Hematopoietic multipotent progenitor cell treated with erythropoietin and hydrocortisone succinate and interleukin-3 and kit ligand, for 17 days (in vitro differentiated cells): ENCODE measurements around the gene PLXNB1.
"Not testable (repeated sequence)": the region's sequence is repeated elsewhere in the genome, so short reads cannot be mapped to it uniquely, and the experiment has no call there.

Experiments used
- DNase-seq: peaks from one replicate; pipeline ENCODE4 v3.0.0-alpha.2; 2015; ENCODE audit warnings: low spot score

Gene PLXNB1

DNA sequence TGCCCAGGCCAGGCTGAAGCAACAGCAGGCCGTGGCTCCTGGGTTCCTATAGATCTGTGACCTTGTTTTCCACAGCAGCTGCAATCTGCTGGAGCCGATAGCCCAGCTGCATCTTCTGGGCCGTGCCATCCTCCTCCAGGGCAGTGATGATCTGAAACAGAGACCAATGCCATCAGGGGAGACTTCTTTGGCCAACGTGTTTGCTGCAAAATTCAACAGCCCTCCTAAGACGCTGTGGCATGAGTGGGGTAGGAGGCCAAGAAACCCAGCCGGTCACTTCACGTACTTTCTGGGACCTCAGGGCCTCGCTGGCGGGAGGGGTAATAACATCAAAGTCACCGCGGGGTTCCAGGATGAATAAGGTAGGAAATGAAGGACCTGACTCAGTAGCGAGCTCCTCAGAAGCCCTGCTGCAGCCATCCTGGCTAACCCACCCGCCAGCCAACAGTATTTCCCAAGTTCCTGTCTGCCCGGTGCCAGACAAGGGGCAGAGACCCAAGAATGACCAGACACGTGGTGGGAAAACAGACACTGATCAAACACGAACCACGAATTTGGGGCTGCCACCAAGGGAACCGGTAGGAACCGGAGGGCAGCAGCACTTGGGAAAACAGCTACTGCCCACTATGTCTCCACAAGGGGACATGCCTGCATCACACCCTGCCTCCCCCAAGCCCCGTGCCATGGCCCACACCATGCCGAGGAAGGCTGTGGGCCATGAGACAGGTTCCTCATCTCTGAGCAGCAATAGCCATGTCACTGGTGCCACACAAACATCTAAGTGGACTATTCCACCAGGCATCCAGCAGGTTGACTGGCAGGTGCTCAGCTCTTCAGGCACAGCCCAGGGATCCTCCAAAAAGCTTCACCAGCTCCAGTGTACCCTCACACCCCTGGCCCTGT lies 25.2 kb downstream of the PLXNB1 start:
- DNase-seq, result no peak

DNA sequence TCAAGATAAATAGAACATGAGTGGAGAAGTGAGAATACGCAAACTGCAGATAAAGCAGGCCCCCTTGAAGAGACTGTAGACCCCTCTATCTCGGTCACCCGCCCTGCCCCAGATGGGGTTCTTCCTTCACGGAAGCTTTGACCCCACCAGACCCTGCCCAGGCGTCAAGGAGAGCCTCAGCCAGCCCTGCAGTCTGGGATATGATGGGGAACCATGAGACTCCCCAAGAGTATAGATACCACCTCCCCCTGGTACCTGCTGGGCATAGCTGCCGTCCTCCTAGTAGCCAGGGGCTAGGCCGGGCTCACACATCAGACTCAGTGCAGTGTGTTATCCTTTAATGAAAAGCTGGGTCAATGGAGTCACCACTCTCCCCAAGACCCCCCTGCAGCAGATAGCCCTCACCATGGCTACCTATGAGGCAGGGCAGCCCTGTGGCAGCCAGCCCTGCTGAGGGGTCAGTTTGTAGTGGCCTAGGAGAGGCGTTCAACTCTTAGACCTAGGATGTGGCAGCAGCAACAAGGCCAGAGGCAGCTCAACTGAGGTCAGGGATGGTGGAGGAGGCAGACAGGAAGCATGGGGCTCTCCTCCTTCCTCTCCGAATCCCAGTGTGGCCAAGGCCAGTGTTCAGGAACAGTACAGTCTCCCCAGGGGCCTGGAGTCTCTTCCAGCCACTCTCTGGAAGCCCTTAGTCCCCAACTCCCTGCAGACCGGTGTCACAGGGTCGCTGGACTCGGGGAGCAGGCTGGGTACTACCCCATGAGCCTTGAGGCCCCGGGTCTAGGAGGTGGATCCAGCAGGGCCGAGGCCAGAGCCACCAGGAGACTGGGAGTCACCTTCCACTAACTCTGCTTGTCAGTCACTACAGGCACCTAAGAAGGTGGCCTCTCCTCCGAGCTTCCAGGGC lies 26.1 kb downstream of the PLXNB1 start:
- no peak for DNase-seq

DNA sequence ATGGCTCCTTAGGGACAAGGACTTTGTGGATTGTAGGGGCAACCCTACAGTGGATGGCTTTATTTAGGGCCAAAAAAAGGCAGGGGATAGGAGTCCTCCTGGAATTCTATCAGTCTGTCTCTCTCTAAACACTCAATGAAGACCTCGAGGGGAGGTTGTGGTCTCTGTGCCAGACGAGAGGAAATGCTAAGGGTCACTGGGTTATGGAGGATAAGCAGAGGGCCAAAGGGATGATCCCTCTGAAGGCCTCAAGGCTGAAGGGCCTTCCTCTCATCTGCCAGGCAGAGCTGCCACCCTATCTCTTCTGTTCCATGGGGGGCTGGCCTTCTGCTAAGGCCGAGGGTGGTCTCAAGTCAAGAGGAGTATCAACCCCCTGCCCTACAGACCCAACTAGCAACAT lies 27.0 kb downstream of the PLXNB1 start:
- DNase-seq, result no peak

DNA sequence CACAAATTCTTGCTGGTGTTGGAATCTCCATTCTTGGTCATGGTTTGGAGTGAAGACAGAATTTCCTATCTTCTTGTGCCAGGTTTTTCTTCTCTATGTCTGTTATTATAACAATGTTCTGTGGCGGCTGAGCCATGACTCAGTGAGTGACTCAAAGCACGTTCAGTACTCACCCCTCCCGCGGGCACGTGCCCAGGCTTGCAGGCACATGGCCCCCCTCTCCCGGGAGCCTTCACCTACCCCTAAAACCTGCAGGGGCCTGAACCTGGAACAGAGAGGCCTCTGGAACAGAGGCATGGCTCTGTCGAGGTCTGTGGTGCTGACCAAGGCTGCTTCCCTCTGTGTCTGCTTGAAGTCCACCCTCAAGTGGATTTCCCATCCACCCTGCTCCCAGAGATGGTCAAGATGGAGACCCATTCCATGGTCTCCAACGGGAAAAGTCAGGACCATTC lies 27.6 kb downstream of the PLXNB1 start:
- no peak for DNase-seq

DNA sequence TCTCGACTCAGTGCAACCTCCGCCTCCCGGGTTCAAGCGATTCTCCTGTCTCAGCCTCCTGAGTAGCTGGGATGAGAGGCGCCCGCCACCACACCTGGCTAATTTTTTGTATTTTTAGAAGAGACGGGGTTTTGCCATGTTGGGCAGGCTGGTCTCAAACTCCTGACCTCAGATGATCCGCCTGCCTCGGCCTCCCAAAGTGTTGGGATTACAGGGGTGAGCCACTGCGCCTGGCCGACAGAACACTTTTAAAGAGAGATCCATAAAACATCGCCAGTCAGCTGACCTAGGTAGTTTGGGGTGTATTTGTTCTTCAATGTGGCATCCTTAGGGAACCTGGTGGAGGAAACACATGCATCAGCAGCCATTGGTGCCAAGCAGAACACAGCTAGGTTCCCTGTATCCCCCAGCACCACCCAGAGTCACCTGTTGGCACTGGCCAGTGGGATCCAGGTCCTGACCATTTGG lies 28.4 kb downstream of the PLXNB1 start:
- not testable (repeated sequence) for DNase-seq

DNA sequence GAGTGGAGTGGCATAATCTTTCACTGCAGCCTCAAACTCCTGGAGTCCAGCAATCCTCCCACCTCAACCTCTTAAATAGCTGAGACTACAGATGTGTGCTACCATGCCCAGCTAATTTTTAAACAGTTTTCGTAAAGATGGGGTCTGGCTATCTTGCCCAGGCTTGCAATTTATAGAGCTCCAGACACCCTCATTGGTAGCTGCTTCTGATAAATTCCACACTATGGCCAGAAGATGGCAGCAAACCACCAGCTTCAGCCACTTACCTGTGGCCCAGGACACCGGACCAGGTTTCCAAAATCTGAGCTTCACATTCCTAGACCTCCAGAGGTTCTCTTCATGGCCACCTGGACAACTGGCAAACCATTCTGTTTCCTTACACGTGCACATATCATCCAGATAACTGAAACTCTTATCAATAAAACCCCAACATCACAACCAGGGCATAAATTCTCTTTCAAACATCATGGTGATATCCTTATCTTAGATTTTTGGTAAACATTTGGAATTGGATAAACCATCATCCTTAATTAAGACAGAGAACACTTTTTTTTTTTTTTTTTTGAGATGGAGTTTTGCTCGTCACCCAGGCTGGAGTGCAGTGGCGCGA lies 29.0 kb downstream of the PLXNB1 start:
- DNase-seq, result peak; percentile 86

DNA sequence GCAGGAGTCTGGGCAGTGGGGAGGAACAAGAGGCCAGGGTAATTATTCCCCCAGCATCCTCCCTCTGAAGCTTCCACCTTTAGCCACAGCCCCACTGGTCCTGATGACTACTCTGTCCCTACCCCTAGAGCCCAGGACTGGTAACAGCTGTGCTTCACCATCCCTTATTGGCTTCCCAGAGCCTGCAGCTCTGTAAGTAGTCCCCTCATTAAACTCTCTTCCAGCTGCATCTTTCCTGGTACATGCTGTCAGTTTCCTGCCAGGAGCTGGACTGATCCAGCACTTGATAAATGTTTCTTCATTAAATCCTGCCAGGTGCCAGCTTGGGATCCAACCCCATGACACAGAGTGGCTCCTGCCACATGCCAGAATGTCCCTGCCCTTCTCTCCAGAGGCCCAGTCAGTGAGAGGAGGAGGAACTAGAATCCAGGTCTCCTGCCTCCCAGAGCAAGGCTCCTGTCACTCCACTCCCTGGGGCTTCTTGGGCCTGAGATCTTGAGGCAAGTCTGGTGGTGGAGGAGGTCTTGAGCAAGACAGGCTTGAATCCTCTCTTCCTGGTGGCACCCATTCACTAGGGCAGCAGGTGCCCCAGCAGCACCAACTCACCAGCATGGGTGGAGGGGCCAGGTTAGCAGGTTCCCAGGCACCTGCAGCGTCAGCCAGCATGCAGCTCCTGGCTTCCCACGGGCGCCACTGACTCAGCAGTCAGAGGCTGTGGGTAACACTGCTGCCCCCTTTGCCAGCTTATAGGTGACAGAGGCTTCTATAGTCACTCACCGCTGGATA lies 30.3 kb downstream of the PLXNB1 start:
- DNase-seq, result no peak

DNA sequence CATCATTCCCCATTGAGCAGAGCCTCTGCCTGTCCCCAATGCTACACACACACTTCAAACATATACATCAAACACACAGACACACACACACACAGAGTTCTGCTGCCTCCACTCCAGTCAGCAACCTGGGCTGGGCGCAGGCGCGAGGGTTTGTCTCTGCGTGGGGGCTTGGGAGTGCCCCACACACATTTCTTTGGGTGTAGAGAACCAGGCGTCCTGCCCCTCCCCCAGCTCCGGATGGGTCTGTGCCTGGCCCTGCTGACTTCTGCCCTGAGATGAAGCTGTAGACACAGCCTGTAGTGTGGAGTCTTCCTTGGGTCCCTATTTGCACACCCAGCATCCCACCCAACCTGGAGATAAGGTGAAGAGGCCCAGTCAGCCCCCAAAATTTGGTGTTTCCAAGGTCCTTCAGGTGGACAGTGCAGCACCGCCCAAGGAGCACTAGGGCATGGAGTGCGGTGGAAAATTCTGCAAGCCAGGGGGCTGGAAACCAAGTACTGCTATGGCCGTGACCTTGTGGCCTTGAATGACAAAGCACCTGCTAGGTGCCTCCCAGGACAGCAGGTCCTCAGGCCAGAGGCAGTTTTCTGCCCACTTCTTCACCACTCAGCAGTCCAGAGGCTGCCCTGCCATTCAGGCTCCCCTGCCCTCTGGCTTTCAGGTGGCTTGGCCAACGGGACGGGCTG lies 31.0 kb downstream of the PLXNB1 start:
- DNase-seq, result no peak

DNA sequence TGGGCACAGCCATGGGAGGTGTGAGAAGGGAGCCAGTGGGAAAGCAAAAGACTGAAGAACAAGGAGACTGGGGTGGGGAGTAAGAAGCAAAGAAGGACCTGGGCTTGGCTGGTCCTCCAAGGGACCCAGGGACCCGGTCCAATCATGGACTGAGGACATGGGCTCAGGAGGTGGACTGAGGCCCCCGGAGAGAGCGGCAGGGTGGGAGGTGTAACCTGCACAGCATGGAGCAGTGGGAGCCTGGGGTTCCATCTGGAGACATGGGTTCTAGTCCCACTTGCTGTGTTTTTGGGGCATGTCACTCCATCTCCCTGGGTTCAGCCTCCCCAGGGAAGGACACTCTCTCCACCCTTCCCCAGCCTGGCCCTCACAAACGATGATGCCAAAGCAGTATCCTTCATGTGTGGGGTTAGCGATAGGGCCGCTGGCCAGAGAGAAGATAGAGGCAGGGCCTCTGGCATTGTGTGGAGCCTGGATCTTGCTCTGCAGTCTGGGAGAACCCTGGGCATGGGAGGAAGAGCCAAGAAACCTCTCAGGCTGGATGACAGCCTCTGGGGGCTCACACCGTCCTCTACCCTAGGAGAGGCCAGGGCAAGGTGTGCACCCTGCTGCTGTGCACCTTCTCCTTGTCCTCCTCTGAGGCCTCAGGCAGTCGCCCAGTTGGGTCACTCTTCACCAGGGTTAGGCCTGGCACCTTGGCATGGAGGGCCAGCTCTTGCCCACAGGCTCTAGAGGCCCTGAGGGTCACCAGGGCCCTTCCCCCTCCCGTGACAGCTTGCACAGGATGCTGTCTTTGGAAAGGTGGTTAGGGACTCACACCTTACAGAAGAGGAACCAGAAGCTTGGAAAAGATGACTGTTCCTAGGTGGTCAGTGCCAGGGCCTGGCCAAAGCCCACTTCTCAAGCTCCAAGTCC lies 31.9 kb downstream of the PLXNB1 start:
- no peak for DNase-seq

DNA sequence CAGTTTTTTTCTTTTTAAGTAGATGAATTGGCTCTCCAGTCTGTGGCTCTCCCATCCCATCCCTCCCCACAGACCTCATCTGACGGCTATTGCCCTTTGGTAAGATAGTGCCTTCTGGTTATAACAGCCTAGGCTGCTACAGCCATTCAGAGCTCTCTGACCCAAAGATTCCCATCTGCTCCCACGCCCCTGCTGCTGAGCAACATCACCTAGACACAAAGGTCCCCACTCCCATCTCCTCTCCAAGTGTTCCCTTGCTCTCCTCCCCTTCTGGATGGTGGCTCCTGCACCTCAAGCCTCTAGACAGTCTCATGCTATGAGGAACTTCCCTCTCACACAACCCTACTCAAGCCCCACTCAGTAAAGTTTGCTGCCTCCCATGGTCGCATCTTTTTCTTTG lies 34.2 kb downstream of the PLXNB1 start:
- no peak for DNase-seq

DNA sequence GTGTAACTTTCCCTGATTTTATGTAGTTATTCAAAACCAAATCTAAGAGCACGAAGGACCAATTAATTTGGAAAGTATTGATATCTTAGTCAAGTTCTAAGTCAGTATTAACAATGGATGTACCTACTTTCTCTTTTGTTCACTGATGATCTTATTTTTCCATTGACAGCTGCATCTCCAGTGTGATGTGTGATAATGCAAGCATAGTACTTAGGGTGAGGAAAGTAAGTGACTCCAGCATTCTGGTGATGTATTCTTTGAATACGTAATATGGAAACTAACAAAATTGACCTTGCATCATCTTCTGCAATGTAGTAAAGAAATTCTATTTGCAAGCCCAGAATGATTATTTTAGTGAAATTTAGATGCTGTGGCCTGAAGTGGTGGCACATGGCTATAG lies 35.5 kb downstream of the PLXNB1 start:
- no peak for DNase-seq

DNA sequence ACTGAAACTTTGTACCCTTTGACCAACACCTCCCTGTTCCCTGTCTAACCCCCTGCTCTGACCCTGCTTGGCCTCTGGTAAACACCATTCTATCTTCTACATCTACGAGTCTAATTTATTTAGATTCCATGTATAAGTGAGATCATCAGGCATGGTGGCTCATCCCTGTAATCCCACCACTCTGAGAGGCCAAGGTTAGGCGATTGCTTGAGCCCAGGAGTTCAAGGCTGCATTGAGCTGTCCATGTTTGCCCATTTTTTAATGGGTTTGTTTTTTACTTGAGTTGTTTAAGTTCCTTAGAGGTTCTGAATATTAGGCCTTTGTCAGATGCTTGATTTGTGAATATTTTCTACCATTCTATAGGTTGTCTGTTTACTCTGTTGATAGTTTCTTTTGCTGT lies 40.9 kb downstream of the PLXNB1 start:
- DNase-seq, result no peak

DNA sequence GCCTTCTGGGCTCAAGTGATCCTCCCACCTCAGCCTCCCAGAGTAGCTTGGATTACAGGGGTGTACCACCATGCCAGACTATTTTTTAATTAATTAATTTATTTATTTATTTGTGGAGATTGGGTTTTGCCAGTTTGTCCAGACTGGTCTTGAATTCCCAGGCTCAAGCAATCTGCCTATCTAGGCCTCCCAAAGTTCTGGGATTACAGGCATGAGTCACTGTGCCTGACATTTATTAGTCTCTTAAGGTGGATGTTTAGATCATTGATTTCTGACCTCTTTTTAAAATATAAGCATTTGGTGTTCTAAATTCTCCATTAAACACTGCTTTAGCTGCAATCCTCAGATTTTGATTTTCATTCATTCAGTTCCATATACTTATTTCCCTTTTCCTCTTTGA lies 42.3 kb downstream of the PLXNB1 start:
- DNase-seq, result no peak

DNA sequence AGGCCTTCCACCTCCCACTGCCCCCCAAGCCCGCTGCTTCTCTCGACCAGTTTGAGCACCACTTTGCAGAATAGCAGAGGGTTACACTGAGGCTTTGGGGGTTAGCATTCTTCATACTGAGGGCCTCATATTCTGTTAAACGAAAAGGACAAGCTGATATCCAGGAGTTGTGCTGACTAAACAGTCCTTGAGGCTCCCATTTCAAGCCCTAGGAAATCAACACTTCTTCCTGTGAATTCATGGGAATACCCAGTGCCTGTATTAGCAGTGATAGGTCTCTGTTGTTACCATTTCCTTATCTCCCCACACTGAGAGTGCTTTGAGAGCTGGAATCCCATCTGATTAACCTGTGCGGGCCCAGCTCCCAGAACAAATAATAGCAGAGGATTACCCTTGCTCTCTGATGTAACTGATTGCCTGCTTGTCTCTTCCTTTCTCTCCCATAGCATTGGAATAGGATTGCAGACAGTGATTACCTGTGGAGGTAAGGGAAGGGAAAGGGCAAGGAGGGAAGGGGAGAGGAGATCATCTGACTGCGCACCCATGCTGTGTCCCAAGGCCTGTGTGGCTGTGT lies 56.9 kb downstream of the PLXNB1 start:
- no peak for DNase-seq

DNA sequence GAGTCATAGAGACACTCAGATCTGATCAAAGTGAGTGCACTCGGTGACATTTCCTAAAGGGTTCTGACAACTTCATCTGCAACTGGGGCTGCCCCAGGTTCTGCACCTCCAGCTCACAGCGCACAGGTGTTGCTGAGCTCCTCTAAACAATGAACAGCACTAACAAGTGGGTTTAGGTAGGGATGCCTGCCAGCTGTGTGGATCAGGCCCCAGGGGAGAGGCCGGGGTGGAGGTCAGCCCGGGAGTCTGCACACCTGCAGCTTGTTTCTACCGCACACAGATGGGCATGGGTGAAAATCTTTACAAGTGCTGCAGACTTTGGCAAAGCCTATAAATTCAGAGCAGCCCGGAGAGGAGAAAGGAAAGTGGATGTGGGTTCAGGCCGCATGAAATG lies 57.5 kb downstream of the PLXNB1 start:
- no peak for DNase-seq

DNA sequence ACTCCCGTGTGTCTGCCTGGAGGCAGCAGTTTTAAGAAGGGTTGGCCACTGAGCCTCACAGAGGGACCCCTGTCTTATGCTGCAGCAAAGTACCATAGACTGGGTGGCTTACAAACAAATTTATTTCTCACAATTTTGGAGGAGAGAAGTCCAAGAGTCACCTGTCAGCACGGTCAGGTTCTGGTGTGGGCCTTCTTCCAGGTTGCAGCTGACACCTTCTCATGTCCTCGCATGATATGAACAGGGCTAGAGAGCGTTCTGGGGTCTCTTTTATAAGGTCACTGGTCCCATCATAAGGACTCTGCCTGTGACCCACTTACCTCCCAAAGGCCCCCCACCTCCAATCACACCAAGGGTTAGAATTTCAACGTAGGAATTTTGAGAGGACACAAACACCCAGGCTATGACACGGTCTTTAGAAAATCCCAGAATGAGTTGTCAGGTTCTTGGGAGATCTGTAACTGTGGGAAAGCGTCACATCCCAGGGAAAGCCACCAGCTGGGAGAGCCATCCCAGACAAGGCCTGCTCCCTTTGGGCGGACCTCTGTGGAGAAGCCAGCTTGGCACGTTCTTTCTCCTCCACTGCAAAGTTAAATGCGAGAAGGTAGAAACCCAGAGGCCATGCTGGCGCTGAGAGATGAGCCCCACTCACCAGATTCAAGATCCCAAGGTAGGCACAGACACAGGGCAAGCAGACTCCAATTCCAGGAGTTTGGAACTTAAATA lies 58.1 kb downstream of the PLXNB1 start, which contains the start of gene FBXW12:
TSS of gene FBXW12 (plus strand) at position 569 of the 726 bp plus-strand sequence. CDS start 549 bp downstream, outside the sequence.
- DNase-seq, result no peak

DNA sequence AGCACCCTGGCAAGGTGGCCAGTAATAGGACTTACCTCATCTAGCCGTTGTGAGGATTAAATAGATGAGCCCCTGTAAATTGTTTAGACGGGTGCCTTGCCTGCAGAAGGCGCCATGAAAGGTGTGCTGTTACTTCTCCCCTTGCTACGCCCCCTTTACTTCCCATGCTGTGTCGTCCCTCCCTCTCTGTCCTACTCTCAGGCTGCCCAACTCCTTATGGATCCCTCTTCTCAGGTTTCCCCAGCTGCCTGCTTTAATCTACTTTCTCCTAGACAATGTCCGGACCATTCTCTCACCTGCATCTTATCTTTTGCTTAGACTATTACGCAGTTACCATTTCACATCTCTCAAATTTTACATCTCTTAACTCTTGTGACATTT lies 59.6 kb downstream of the PLXNB1 start:
- no peak for DNase-seq

DNA sequence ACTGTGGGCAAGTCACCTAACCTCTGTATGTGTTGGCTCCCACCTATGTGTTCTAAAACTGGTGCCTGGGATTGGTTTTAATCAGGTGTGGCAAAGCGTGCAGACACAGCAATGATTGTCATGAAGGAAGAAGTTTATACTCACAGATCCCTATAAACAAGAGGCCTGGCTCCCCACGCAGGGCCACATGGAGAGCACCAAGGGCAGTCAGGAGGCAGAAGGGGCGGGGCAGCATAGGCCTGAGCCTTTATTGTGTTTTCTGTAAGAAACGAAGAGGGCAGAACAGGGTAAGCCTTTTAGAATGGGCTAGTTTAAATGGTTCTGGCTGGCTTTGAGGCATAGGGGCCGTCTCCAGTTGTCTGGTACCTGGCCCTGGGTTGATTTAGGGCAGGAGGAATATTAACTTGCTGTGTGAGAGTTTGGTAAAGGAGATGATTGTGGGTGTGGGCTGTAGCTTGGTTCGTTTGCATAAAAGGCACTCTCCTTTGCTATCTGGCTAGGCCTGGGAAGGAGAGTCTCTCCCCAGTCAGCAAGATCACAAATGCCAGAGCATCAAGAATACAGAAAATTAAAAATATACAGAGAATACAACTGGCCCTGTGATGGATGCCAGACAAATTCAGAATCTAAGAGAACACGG lies 60.1 kb downstream of the PLXNB1 start:
- no peak for DNase-seq
